ENCODE results near the gene CNKSR2.
"Not testable (repeated sequence)": the region's sequence is repeated elsewhere in the genome, so short reads cannot be mapped to it uniquely, and the experiment has no call there.

The CNKSR2 gene

DNA sequence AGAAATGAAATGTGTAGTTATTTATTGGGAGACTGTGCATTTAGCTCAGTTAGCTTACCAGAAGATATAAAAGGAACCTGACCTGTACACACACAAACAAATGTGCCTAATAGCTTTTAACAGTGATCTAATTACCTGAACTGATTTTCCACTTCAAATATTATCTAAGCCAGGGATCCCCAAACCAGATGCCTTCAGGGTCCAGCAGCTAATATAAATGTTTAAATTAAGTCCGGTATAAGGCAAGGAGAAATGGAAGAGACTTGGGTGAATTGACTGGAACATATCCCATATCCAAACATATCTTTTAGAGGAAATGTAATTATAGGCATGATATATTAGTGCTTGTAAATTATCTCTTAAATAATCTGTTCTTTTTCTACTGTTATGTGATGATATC lies 66.7 kb downstream of the CNKSR2 start:
- Histone ChIP-seq H3K9me3 (ENCODE audit: control insufficient read depth in 1 of 2, low read length in 2 of 2) (no peaks in the 10 kb centered on the region), H3K4me1 (ENCODE audit: control insufficient read depth in 1 of 2, insufficient read depth in 2 of 2, low read length in 2 of 2) (no peaks in the 10 kb centered on the region), H3K36me3 (ENCODE audit: control insufficient read depth in 1 of 2, insufficient read depth in 2 of 2, low read length in 2 of 2) (no peaks in the 10 kb centered on the region)

DNA sequence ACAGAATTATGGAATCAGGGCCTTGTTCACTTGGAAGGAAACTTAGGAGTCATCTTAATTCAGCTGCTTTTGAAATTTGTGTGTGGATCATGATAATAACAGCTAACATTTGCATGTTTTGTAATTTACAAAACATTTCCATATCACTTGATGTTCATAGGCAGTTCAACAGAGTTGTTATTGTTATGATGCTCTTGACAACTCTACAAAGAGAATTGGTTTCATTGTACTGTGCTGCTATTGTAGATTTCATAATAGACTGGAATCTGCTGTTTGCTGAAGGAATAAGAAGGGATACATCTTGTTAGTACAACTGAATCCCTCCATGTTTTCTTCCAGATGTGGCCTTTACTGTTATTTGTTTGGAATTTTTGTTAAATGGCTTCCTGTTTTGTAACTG lies 83.5 kb downstream of the CNKSR2 start:
- Histone ChIP-seq H3K36me3 (ENCODE audit: control insufficient read depth in 1 of 2, insufficient read depth in 2 of 2, low read length in 2 of 2) (no peaks in the 10 kb centered on the region), H3K27ac (ENCODE audit: low read length) (no peak overlapping the region), H3K27me3 (ENCODE audit: low read depth, low read length) (no peaks in the 10 kb centered on the region), H3K9me3 (ENCODE audit: control insufficient read depth in 1 of 2, low read length in 2 of 2) (no peaks in the 10 kb centered on the region), H3K4me3 (ENCODE audit: low read depth in 1 of 2, low read length in 2 of 2) (no peak overlapping the region), H3K4me1 (ENCODE audit: control insufficient read depth in 1 of 2, insufficient read depth in 2 of 2, low read length in 2 of 2) (no peaks in the 10 kb centered on the region)

More for the DNA sequence above, 66.7 kb downstream of the CNKSR2 start:
- Histone ChIP-seq H3K27ac (ENCODE audit: low read length) (no peak overlapping the region), H3K4me3 (ENCODE audit: low read depth in 1 of 2, low read length in 2 of 2) (no peak overlapping the region), H3K27me3 (ENCODE audit: low read depth, low read length) (no peaks in the 10 kb centered on the region)

DNA sequence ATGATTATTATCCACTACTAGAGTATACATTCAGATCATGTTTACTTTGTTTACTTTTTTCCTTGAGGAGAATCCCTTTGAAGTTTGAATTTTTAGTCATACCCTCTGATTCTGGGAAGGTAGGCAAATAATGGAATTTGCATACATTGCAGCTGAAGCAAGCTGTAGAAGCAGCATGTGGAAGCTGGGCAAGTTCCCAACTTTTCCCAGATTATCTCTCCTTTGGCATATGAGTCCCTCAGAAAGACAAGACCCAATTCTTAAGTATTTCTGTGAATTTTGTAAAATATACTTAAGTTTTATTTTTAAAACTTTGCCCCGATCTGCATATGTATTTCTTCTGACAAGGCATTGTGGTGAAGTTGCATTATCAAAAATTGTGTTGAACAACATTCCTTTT lies 94.9 kb downstream of the CNKSR2 start:
- Histone ChIP-seq H3K4me3 (ENCODE audit: low read depth in 1 of 2, low read length in 2 of 2) (no peak overlapping the region), H3K27ac (ENCODE audit: low read length) (no peak overlapping the region), H3K27me3 (ENCODE audit: low read depth, low read length) (no peaks in the 10 kb centered on the region), H3K4me1 (ENCODE audit: control insufficient read depth in 1 of 2, insufficient read depth in 2 of 2, low read length in 2 of 2) (no peaks in the 10 kb centered on the region), H3K9me3 (ENCODE audit: control insufficient read depth in 1 of 2, low read length in 2 of 2) (no peaks in the 10 kb centered on the region), H3K36me3 (ENCODE audit: control insufficient read depth in 1 of 2, insufficient read depth in 2 of 2, low read length in 2 of 2) (no peaks in the 10 kb centered on the region)

- Histone ChIP-seq H3K27me3 (ENCODE audit: low read depth, low read length) (no peaks in the 10 kb centered on the region), H3K4me1 (ENCODE audit: control insufficient read depth in 1 of 2, insufficient read depth in 2 of 2, low read length in 2 of 2) (no peaks in the 10 kb centered on the region), H3K4me3 (ENCODE audit: low read depth in 1 of 2, low read length in 2 of 2) (no peak overlapping the region), H3K27ac (ENCODE audit: low read length) (no peak overlapping the region), H3K36me3 (ENCODE audit: control insufficient read depth in 1 of 2, insufficient read depth in 2 of 2, low read length in 2 of 2) (no peaks in the 10 kb centered on the region), H3K9me3 (ENCODE audit: control insufficient read depth in 1 of 2, low read length in 2 of 2) (no peaks in the 10 kb centered on the region)
These were observed 102.7 kb downstream of the CNKSR2 start for GRCh38 chrX:21476909-21477308.

DNA sequence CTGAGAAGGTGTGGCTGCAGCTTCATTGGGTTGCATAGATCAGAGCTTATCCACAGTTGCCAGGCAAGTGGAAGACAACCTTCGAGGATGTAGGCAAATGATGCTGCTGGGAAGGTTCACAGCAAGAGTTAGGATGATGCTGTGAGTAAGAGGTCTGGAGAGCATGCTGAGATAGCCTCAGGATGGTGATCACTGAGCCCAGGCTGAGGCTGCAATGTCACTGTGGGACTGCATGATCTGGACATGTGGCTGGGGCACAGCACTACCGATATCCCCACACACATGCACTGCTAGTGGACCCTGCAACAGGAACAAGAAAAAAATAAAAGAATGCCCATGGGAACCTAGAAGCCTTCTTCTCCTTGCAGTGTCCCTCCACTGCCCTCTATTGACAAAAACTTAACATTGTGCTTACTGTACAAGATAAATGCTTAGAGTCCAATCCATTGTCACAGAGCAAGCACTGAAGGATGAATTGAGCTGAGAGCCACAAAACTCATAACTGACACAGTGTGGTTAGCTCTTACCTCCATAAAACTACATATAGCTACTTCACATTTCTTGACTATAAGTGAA lies 105.6 kb downstream of the CNKSR2 start:
- Histone ChIP-seq H3K4me3 (ENCODE audit: low read depth in 1 of 2, low read length in 2 of 2) (no peak overlapping the region), H3K4me1 (ENCODE audit: control insufficient read depth in 1 of 2, insufficient read depth in 2 of 2, low read length in 2 of 2) (no peaks in the 10 kb centered on the region), H3K36me3 (ENCODE audit: control insufficient read depth in 1 of 2, insufficient read depth in 2 of 2, low read length in 2 of 2) (no peaks in the 10 kb centered on the region)

GRCh38 chrX:21481761-21482160 lies 107.5 kb downstream of the CNKSR2 start:
- no peaks in the 10 kb centered on the region for H3K9me3 ChIP-seq (ENCODE audit: control insufficient read depth in 1 of 2, low read length in 2 of 2)
- H3K27ac ChIP-seq (ENCODE audit: low read length), result no peak overlapping the region
- no peak overlapping the region for H3K4me3 ChIP-seq (ENCODE audit: low read depth in 1 of 2, low read length in 2 of 2)
- no peaks in the 10 kb centered on the region for H3K4me1 ChIP-seq (ENCODE audit: control insufficient read depth in 1 of 2, insufficient read depth in 2 of 2, low read length in 2 of 2)
- no peaks in the 10 kb centered on the region for H3K36me3 ChIP-seq (ENCODE audit: control insufficient read depth in 1 of 2, insufficient read depth in 2 of 2, low read length in 2 of 2)
- no peaks in the 10 kb centered on the region for H3K27me3 ChIP-seq (ENCODE audit: low read depth, low read length)

More for the DNA sequence above, 105.6 kb downstream of the CNKSR2 start:
- no peaks in the 10 kb centered on the region for H3K9me3 ChIP-seq (ENCODE audit: control insufficient read depth in 1 of 2, low read length in 2 of 2)
- no peaks in the 10 kb centered on the region for H3K27me3 ChIP-seq (ENCODE audit: low read depth, low read length)
- H3K27ac ChIP-seq (ENCODE audit: low read length), result no peak overlapping the region

DNA sequence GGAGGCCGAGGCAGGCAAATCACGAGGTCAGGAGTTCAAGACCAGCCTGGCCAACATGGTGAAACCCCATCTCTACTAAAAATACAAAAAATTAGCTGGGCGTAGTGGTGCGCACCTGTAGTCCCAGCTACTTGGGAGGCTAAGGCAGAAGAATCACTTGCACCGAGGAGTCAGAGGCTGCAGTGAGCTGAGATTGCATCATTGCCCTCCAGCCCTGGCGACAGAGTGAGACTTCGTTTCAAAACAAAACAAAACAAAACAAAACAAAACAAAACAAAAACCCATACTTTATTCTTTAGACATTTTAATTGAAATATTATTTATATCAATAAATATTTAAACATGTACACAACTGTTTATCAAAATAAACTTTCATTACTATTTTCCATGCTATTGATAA lies 109.8 kb downstream of the CNKSR2 start:
- H3K4me3 ChIP-seq (ENCODE audit: low read depth in 1 of 2, low read length in 2 of 2); H3K9me3 ChIP-seq (ENCODE audit: control insufficient read depth in 1 of 2, low read length in 2 of 2); H3K27ac ChIP-seq (ENCODE audit: low read length); H3K36me3 ChIP-seq (ENCODE audit: control insufficient read depth in 1 of 2, insufficient read depth in 2 of 2, low read length in 2 of 2); H3K4me1 ChIP-seq (ENCODE audit: control insufficient read depth in 1 of 2, insufficient read depth in 2 of 2, low read length in 2 of 2); H3K27me3 ChIP-seq (ENCODE audit: low read depth, low read length): not testable (repeated sequence)

DNA sequence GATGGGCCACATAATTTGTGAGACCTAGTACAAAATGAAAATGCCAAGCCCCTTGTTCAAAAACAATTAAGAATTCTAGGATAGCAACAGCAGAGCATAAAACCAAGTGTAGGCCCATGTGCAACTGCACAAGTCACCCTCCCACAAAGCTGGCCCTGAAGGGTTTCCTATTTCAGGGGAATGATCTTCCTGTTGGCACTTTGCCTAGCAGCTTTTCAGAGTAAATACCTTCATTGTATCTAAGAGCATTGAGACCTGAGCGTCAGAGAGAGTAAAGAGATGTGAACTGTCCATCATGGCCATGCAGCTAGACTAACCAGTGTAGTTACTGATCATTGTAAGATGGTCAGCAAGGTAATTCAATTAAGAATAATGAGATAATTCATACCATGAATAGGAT lies 113.6 kb downstream of the CNKSR2 start:
- Histone ChIP-seq H3K4me1 (ENCODE audit: control insufficient read depth in 1 of 2, insufficient read depth in 2 of 2, low read length in 2 of 2) (no peaks in the 10 kb centered on the region), H3K36me3 (ENCODE audit: control insufficient read depth in 1 of 2, insufficient read depth in 2 of 2, low read length in 2 of 2) (no peaks in the 10 kb centered on the region), H3K27ac (ENCODE audit: low read length) (no peak overlapping the region), H3K27me3 (ENCODE audit: low read depth, low read length) (no peaks in the 10 kb centered on the region), H3K9me3 (ENCODE audit: control insufficient read depth in 1 of 2, low read length in 2 of 2) (no peaks in the 10 kb centered on the region), H3K4me3 (ENCODE audit: low read depth in 1 of 2, low read length in 2 of 2) (no peak overlapping the region)

- Histone ChIP-seq H3K4me1 (ENCODE audit: control insufficient read depth in 1 of 2, insufficient read depth in 2 of 2, low read length in 2 of 2) (no peaks in the 10 kb centered on the region), H3K27ac (ENCODE audit: low read length) (no peak overlapping the region), H3K36me3 (ENCODE audit: control insufficient read depth in 1 of 2, insufficient read depth in 2 of 2, low read length in 2 of 2) (no peaks in the 10 kb centered on the region), H3K27me3 (ENCODE audit: low read depth, low read length) (no peaks in the 10 kb centered on the region), H3K4me3 (ENCODE audit: low read depth in 1 of 2, low read length in 2 of 2) (no peak overlapping the region), H3K9me3 (ENCODE audit: control insufficient read depth in 1 of 2, low read length in 2 of 2) (no peaks in the 10 kb centered on the region)
These were observed 116.1 kb downstream of the CNKSR2 start for GRCh38 chrX:21490341-21490740.

DNA sequence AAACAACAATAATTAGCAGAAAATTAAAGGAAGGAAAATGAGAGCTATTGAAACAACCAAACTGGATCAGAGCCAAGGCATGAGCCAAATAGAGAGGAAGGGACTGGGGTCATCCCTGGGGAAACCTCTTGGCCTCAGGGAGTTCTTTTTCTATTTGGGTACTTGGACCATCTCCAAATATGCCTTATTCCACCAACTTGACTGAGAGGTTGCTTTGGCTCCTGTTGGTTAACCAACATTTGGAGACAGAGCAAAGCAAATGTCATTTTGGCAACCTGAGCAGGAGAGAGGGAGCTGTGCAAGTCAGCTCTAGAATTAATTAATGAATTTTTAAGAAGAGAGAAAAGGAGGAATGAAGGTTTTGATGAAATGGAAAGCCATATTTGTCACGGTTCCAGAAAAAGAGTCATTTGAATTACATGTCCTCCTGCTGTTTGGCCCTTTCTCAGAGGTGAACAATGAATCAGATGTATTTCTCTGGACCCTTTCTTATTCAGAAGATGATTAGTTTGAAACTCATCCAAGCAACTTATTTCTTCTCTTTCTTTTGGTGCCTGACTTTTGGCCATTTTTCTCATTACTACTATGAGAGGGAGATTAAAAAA lies 119.1 kb downstream of the CNKSR2 start:
- H3K27me3 ChIP-seq (ENCODE audit: low read depth, low read length), result no peaks in the 10 kb centered on the region
- H3K9me3 ChIP-seq (ENCODE audit: control insufficient read depth in 1 of 2, low read length in 2 of 2), result no peaks in the 10 kb centered on the region
- no peaks in the 10 kb centered on the region for H3K4me1 ChIP-seq (ENCODE audit: control insufficient read depth in 1 of 2, insufficient read depth in 2 of 2, low read length in 2 of 2)

GRCh38 chrX:21503593-21503992 lies 129.4 kb downstream of the CNKSR2 start:
- Histone ChIP-seq H3K9me3 (ENCODE audit: control insufficient read depth in 1 of 2, low read length in 2 of 2) (no peaks in the 10 kb centered on the region), H3K27ac (ENCODE audit: low read length) (no peak overlapping the region), H3K36me3 (ENCODE audit: control insufficient read depth in 1 of 2, insufficient read depth in 2 of 2, low read length in 2 of 2) (no peaks in the 10 kb centered on the region)

More for the DNA sequence above, 119.1 kb downstream of the CNKSR2 start:
- no peaks in the 10 kb centered on the region for H3K36me3 ChIP-seq (ENCODE audit: control insufficient read depth in 1 of 2, insufficient read depth in 2 of 2, low read length in 2 of 2)
- no peak overlapping the region for H3K4me3 ChIP-seq (ENCODE audit: low read depth in 1 of 2, low read length in 2 of 2)
- no peak overlapping the region for H3K27ac ChIP-seq (ENCODE audit: low read length)

GRCh38 chrX:21509912-21510311 lies 135.7 kb downstream of the CNKSR2 start:
- no peak overlapping the region for H3K27ac ChIP-seq (ENCODE audit: low read length)
- H3K4me1 ChIP-seq (ENCODE audit: control insufficient read depth in 1 of 2, insufficient read depth in 2 of 2, low read length in 2 of 2), result no peaks in the 10 kb centered on the region
- no peaks in the 10 kb centered on the region for H3K27me3 ChIP-seq (ENCODE audit: low read depth, low read length)
- no peak overlapping the region for H3K4me3 ChIP-seq (ENCODE audit: low read depth in 1 of 2, low read length in 2 of 2)
- H3K9me3 ChIP-seq (ENCODE audit: control insufficient read depth in 1 of 2, low read length in 2 of 2), result no peaks in the 10 kb centered on the region
- H3K36me3 ChIP-seq (ENCODE audit: control insufficient read depth in 1 of 2, insufficient read depth in 2 of 2, low read length in 2 of 2), result no peaks in the 10 kb centered on the region

More at GRCh38 chrX:21503593-21503992, 129.4 kb downstream of the CNKSR2 start:
- Histone ChIP-seq H3K27me3 (ENCODE audit: low read depth, low read length) (no peaks in the 10 kb centered on the region), H3K4me1 (ENCODE audit: control insufficient read depth in 1 of 2, insufficient read depth in 2 of 2, low read length in 2 of 2) (no peaks in the 10 kb centered on the region), H3K4me3 (ENCODE audit: low read depth in 1 of 2, low read length in 2 of 2) (no peak overlapping the region)
